ENCODE data around the gene UFSP2. TPM values are rescaled to one million over a fixed set of nuclear protein-coding genes. Genes with fewer than 3 reads are reported as not detected.
A peak's percentile ranks its signal among the peaks of the same experiment; 100 is the strongest.

UFSP2 gene
- total and polyA plus RNA-seq, 3 experiments from 2014 or later = 19.5 to 48.9 (median 19.8) TPM

GRCh38 chr4:185390941-185391340 is 34.8 kb downstream of the UFSP2 start:
- Mint-ChIP-seq H3K36me3 (peaks cover 0 to 3% (median 1%) of the 10 kb centered on the region in 3 donors), H3K9me3 (no peaks in the 10 kb centered on the region), H3K4me3 (no peak overlapping the region), H3K27ac (no peak overlapping the region), H3K27me3 (peaks cover 0 to 2% of the 10 kb centered on the region in 2 donors), H3K4me1 (peaks cover 16 to 26% (median 24%) of the 10 kb centered on the region in 3 donors)
- Histone ChIP-seq H3K4me3 (ENCODE audit: low read length) (no peak overlapping the region), H3K4me1 (ENCODE audit: insufficient read depth, low read length) (peaks cover 11% of the 10 kb centered on the region), H3K36me3 (ENCODE audit: insufficient read depth, low read length) (no peaks in the 10 kb centered on the region), H3K27ac (ENCODE audit: low read depth, low read length) (no peak overlapping the region), H3K9me3 (ENCODE audit: low read length) (no peaks in the 10 kb centered on the region), H3K27me3 (ENCODE audit: insufficient read depth, low read length, poor library complexity, severe bottlenecking) (no peaks in the 10 kb centered on the region)
- ChIA-PET POLR2A (no interaction called here), CTCF (no interaction called here)
- DNase-seq = no peak

GRCh38 chr4:185387957-185388356 is 37.8 kb downstream of the UFSP2 start:
- Mint-ChIP-seq H3K27ac (peak overlapping the region in 2 of 8 donors; percentile 32 to 58), H3K27me3 (peaks cover 2 to 5% of the 10 kb centered on the region in 2 donors), H3K4me1 (peaks cover 6 to 20% (median 18%) of the 10 kb centered on the region in 3 donors), H3K36me3 (no peaks in the 10 kb centered on the region), H3K9me3 (no peaks in the 10 kb centered on the region), H3K4me3 (no peak overlapping the region)
- H3K27ac ChIP-seq (ENCODE audit: low read depth, low read length) = no peak overlapping the region
- peaks cover 4% of the 10 kb centered on the region for H3K4me1 ChIP-seq (ENCODE audit: insufficient read depth, low read length)
- POLR2A ChIA-PET = no interaction called here
- CTCF ChIA-PET = no interaction called here
- no peaks in the 10 kb centered on the region for H3K36me3 ChIP-seq (ENCODE audit: insufficient read depth, low read length)
- no peak overlapping the region for H3K4me3 ChIP-seq (ENCODE audit: low read length)
- H3K9me3 ChIP-seq (ENCODE audit: low read length) = no peaks in the 10 kb centered on the region
- H3K27me3 ChIP-seq (ENCODE audit: insufficient read depth, low read length, poor library complexity, severe bottlenecking) = no peaks in the 10 kb centered on the region
- DNase-seq = no peak

- POLR2A ChIA-PET = no interaction called here
- Histone ChIP-seq H3K4me1 (ENCODE audit: insufficient read depth, low read length) (peaks cover 4% of the 10 kb centered on the region), H3K27ac (ENCODE audit: low read depth, low read length) (no peak overlapping the region), H3K27me3 (ENCODE audit: insufficient read depth, low read length, poor library complexity, severe bottlenecking) (no peaks in the 10 kb centered on the region), H3K9me3 (ENCODE audit: low read length) (no peaks in the 10 kb centered on the region), H3K36me3 (ENCODE audit: insufficient read depth, low read length) (no peaks in the 10 kb centered on the region), H3K4me3 (ENCODE audit: low read length) (no peak overlapping the region)
- H3K27ac Mint-ChIP-seq = no peak overlapping the region
- H3K4me1 Mint-ChIP-seq = peaks cover 5 to 11% (median 11%) of the 10 kb centered on the region in 3 donors
- peaks cover 2 to 5% of the 10 kb centered on the region in 2 donors for H3K27me3 Mint-ChIP-seq
- peaks cover 0 to 9% (median 5%) of the 10 kb centered on the region in 5 donors for H3K9me3 Mint-ChIP-seq
- H3K36me3 Mint-ChIP-seq = peaks cover 0 to 14% (median 2%) of the 10 kb centered on the region in 3 donors
- no peak for DNase-seq
- no peak overlapping the region for H3K4me3 Mint-ChIP-seq
- CTCF ChIA-PET = interaction anchor here (0.7 kb wide), 1 partner anchor 201 kb away, joined by 3 read pairs; no protein-coding TSS in a partner anchor
Observed at GRCh38 chr4:185384930-185385331, 40.8 kb downstream of the UFSP2 start.

GRCh38 chr4:185384061-185384460 is 41.7 kb downstream of the UFSP2 start:
- peaks cover 2 to 5% of the 10 kb centered on the region in 2 donors for H3K27me3 Mint-ChIP-seq

GRCh38 chr4:185383451-185383850 is 42.3 kb downstream of the UFSP2 start:
- H3K4me3 Mint-ChIP-seq = no peak overlapping the region
- peaks cover 0 to 14% (median 3%) of the 10 kb centered on the region in 3 donors for H3K36me3 Mint-ChIP-seq
- CTCF ChIA-PET = no interaction called here
- H3K27ac Mint-ChIP-seq = no peak overlapping the region
- H3K9me3 ChIP-seq (ENCODE audit: low read length) = no peaks in the 10 kb centered on the region
- H3K27ac ChIP-seq (ENCODE audit: low read depth, low read length) = no peak overlapping the region
- POLR2A ChIA-PET = no interaction called here
- no peaks in the 10 kb centered on the region for H3K36me3 ChIP-seq (ENCODE audit: insufficient read depth, low read length)
- H3K4me1 Mint-ChIP-seq = peaks cover 5 to 11% (median 11%) of the 10 kb centered on the region in 3 donors
- no peak for DNase-seq
- no peaks in the 10 kb centered on the region for H3K27me3 ChIP-seq (ENCODE audit: insufficient read depth, low read length, poor library complexity, severe bottlenecking)
- peaks cover 0 to 9% (median 5%) of the 10 kb centered on the region in 5 donors for H3K9me3 Mint-ChIP-seq
- H3K27me3 Mint-ChIP-seq = peaks cover 2 to 5% of the 10 kb centered on the region in 2 donors
- peaks cover 4% of the 10 kb centered on the region for H3K4me1 ChIP-seq (ENCODE audit: insufficient read depth, low read length)
- H3K4me3 ChIP-seq (ENCODE audit: low read length) = no peak overlapping the region

More at GRCh38 chr4:185384061-185384460, 41.7 kb downstream of the UFSP2 start:
- H3K4me3 ChIP-seq (ENCODE audit: low read length) = no peak overlapping the region
- peaks cover 5 to 11% (median 11%) of the 10 kb centered on the region in 3 donors for H3K4me1 Mint-ChIP-seq
- no peaks in the 10 kb centered on the region for H3K9me3 ChIP-seq (ENCODE audit: low read length)
- no peak overlapping the region for H3K27ac ChIP-seq (ENCODE audit: low read depth, low read length)
- no peak overlapping the region for H3K27ac Mint-ChIP-seq
- peaks cover 4% of the 10 kb centered on the region for H3K4me1 ChIP-seq (ENCODE audit: insufficient read depth, low read length)
- POLR2A ChIA-PET = no interaction called here
- H3K36me3 ChIP-seq (ENCODE audit: insufficient read depth, low read length) = no peaks in the 10 kb centered on the region
- peaks cover 0 to 9% (median 5%) of the 10 kb centered on the region in 5 donors for H3K9me3 Mint-ChIP-seq
- H3K27me3 ChIP-seq (ENCODE audit: insufficient read depth, low read length, poor library complexity, severe bottlenecking) = no peaks in the 10 kb centered on the region
- CTCF ChIA-PET = no interaction called here
- DNase-seq = no peak
- peaks cover 0 to 14% (median 2%) of the 10 kb centered on the region in 3 donors for H3K36me3 Mint-ChIP-seq
- H3K4me3 Mint-ChIP-seq = no peak overlapping the region

GRCh38 chr4:185382754-185383153 is 43.0 kb downstream of the UFSP2 start:
- Histone ChIP-seq H3K27ac (ENCODE audit: low read depth, low read length) (no peak overlapping the region), H3K36me3 (ENCODE audit: insufficient read depth, low read length) (no peaks in the 10 kb centered on the region), H3K4me1 (ENCODE audit: insufficient read depth, low read length) (peaks cover 4% of the 10 kb centered on the region), H3K9me3 (ENCODE audit: low read length) (no peaks in the 10 kb centered on the region), H3K27me3 (ENCODE audit: insufficient read depth, low read length, poor library complexity, severe bottlenecking) (no peaks in the 10 kb centered on the region), H3K4me3 (ENCODE audit: low read length) (no peak overlapping the region)
- Mint-ChIP-seq H3K27ac (no peak overlapping the region), H3K36me3 (peaks cover 0 to 14% (median 5%) of the 10 kb centered on the region in 3 donors), H3K9me3 (peaks cover 0 to 9% (median 5%) of the 10 kb centered on the region in 5 donors), H3K4me1 (peaks cover 5 to 11% (median 11%) of the 10 kb centered on the region in 3 donors), H3K27me3 (peaks cover 2 to 5% of the 10 kb centered on the region in 2 donors), H3K4me3 (no peak overlapping the region)
- ChIA-PET POLR2A (interaction anchor here (1.0 kb wide), 1 partner anchor 12 kb away, joined by 3 read pairs; no protein-coding TSS in a partner anchor), CTCF (no interaction called here)
- no peak for DNase-seq

- DNase-seq = no peak
- H3K9me3 Mint-ChIP-seq = peaks cover 0 to 9% (median 5%) of the 10 kb centered on the region in 5 donors
- ChIA-PET POLR2A (interaction anchor here (1.0 kb wide), 1 partner anchor 13 kb away, joined by 3 read pairs; no protein-coding TSS in a partner anchor), CTCF (no interaction called here)
- H3K27ac Mint-ChIP-seq = no peak overlapping the region
- peaks cover 5 to 11% (median 11%) of the 10 kb centered on the region in 3 donors for H3K4me1 Mint-ChIP-seq
- peaks cover 0 to 14% (median 7%) of the 10 kb centered on the region in 3 donors for H3K36me3 Mint-ChIP-seq
- H3K27ac ChIP-seq (ENCODE audit: low read depth, low read length) = no peak overlapping the region
- H3K36me3 ChIP-seq (ENCODE audit: insufficient read depth, low read length) = no peaks in the 10 kb centered on the region
- no peaks in the 10 kb centered on the region for H3K27me3 ChIP-seq (ENCODE audit: insufficient read depth, low read length, poor library complexity, severe bottlenecking)
- H3K4me3 ChIP-seq (ENCODE audit: low read length) = no peak overlapping the region
- no peaks in the 10 kb centered on the region for H3K9me3 ChIP-seq (ENCODE audit: low read length)
- peaks cover 4% of the 10 kb centered on the region for H3K4me1 ChIP-seq (ENCODE audit: insufficient read depth, low read length)
- H3K27me3 Mint-ChIP-seq = peaks cover 2 to 3% of the 10 kb centered on the region in 2 donors
- no peak overlapping the region for H3K4me3 Mint-ChIP-seq
Observed at GRCh38 chr4:185381288-185382196, 44.2 kb downstream of the UFSP2 start.

- peaks cover 0 to 14% (median 8%) of the 10 kb centered on the region in 3 donors for H3K36me3 Mint-ChIP-seq
- no peaks in the 10 kb centered on the region for H3K27me3 ChIP-seq (ENCODE audit: insufficient read depth, low read length, poor library complexity, severe bottlenecking)
- no peaks in the 10 kb centered on the region for H3K9me3 ChIP-seq (ENCODE audit: low read length)
- DNase-seq = no peak
- H3K4me3 Mint-ChIP-seq = no peak overlapping the region
- peaks cover 5 to 11% (median 11%) of the 10 kb centered on the region in 3 donors for H3K4me1 Mint-ChIP-seq
- no peak overlapping the region for H3K27ac ChIP-seq (ENCODE audit: low read depth, low read length)
- POLR2A ChIA-PET = no interaction called here
- no peaks in the 10 kb centered on the region for H3K36me3 ChIP-seq (ENCODE audit: insufficient read depth, low read length)
- peaks cover 2 to 4% of the 10 kb centered on the region in 2 donors for H3K27me3 Mint-ChIP-seq
- peaks cover 4% of the 10 kb centered on the region for H3K4me1 ChIP-seq (ENCODE audit: insufficient read depth, low read length)
- CTCF ChIA-PET = no interaction called here
- peak overlapping the region in 1 of 8 donors; percentile 64 for H3K27ac Mint-ChIP-seq
- H3K4me3 ChIP-seq (ENCODE audit: low read length) = no peak overlapping the region
- peaks cover 0 to 9% (median 5%) of the 10 kb centered on the region in 5 donors for H3K9me3 Mint-ChIP-seq
Observed at GRCh38 chr4:185380320-185380719, 45.4 kb downstream of the UFSP2 start.
